HEK293 (cell line): ENCODE measurements around the gene FER1L5.

Source experiments
- CTCF ChIA-PET: fragments of 350-600 bp; formaldehyde crosslinking; extraction: SDS; loops from one replicate; lab custom pipeline; 2021; ENCODE audit warnings: antibody characterized with exemption; lab: Yijun Ruan, JAX
- POLR2A ChIA-PET: fragments of 300-600 bp; formaldehyde crosslinking; extraction: SDS; loops from one replicate; lab custom pipeline; 2020; ENCODE audit warnings: antibody characterized with exemption, inconsistent platforms; lab: Yijun Ruan, JAX
- H3K27ac ChIP-seq: fragments of 200-500 bp; sonication (Bioruptor generic); 2 replicates; pipeline ENCODE4 v1.5.1; 2014; ENCODE audit warnings: low read depth, low read length, control low read depth, inconsistent platforms; ENCODE audit errors: extremely low read depth
- H3K36me3 ChIP-seq, 2 experiments: fragments of 200-500 bp in 1 of 2; sonication (Bioruptor generic) in 1 of 2; 1 replicate in 1 of 2; 2 replicates in 1 of 2; pipeline ENCODE4 v1.5.1; 2014 to 2017; ENCODE audit warnings: inconsistent platforms in 2 of 2, low read length in 2 of 2; ENCODE audit not compliant: control insufficient read depth in 2 of 2, insufficient read depth in 1 of 2
- H3K4me1 ChIP-seq: fragments of 200-500 bp; sonication (Bioruptor generic); 2 replicates; pipeline ENCODE4 v1.5.1; 2014; ENCODE audit warnings: mild to moderate bottlenecking, low read length, inconsistent platforms; ENCODE audit not compliant: control insufficient read depth, insufficient read depth
- H3K4me3 ChIP-seq: 2 replicates; pipeline ENCODE4 v1.5.1; 2011; ENCODE audit warnings: low read depth, mild to moderate bottlenecking, control low read depth, low read length, moderate library complexity
- H3K9me3 ChIP-seq: fragments of 200-500 bp; sonication (Bioruptor generic); 2 replicates; pipeline ENCODE4 v1.5.1; 2014; ENCODE audit warnings: low read depth, low read length, inconsistent platforms; ENCODE audit not compliant: control insufficient read depth, insufficient read depth
- AEBP2 ChIP-seq: fragments of 450-650 bp; formaldehyde crosslinking; IDR thresholded peaks from 2 replicates; pipeline ENCODE4 v1.5.1; 2016; ENCODE audit warnings: missing biosample characterization, missing genetic modification characterization, borderline replicate concordance
- CTCF ChIP-seq: fragments of 450-650 bp; formaldehyde crosslinking; IDR thresholded peaks from 2 replicates; pipeline ENCODE4 v1.5.1; 2016; ENCODE audit warnings: missing biosample characterization, missing genetic modification characterization
- GLI2 ChIP-seq: fragments of 450-650 bp; formaldehyde crosslinking; IDR thresholded peaks from 2 replicates; pipeline ENCODE4; 2017; ENCODE audit warnings: missing biosample characterization, missing genetic modification characterization, low read depth, borderline replicate concordance
- MYNN ChIP-seq: fragments of 450-650 bp; formaldehyde crosslinking; IDR thresholded peaks from 2 replicates; pipeline ENCODE4 v1.5.1; 2016; ENCODE audit warnings: missing biosample characterization, missing genetic modification characterization, borderline replicate concordance
- PATZ1 ChIP-seq: fragments of 450-650 bp; formaldehyde crosslinking; IDR thresholded peaks from 2 replicates; pipeline ENCODE4 v1.5.1; 2016; ENCODE audit warnings: missing biosample characterization, missing genetic modification characterization
- PBX3 ChIP-seq: sonication (generic); formaldehyde crosslinking; IDR thresholded peaks from 2 replicates; pipeline ENCODE4 v1.8.1; 2022; ENCODE audit warnings: mild to moderate bottlenecking, moderate library complexity, missing genetic modification reagents
- SP3 ChIP-seq: fragments of 450-650 bp; formaldehyde crosslinking; IDR thresholded peaks from 2 replicates; pipeline ENCODE4 v1.5.1; 2016; ENCODE audit warnings: missing biosample characterization, missing genetic modification characterization
- ZBTB10 ChIP-seq: fragments of 450-650 bp; formaldehyde crosslinking; IDR thresholded peaks from 2 replicates; pipeline ENCODE4 v1.5.1; 2016; ENCODE audit warnings: missing biosample characterization, missing genetic modification characterization
- ZNF133 ChIP-seq: fragments of 450-650 bp; formaldehyde crosslinking; IDR thresholded peaks from 2 replicates; pipeline ENCODE4 v1.5.1; 2016; ENCODE audit warnings: missing biosample characterization, missing genetic modification characterization
- ZNF2 ChIP-seq: fragments of 450-650 bp; formaldehyde crosslinking; IDR thresholded peaks from 2 replicates; pipeline ENCODE4 v1.5.1; 2016; ENCODE audit warnings: missing biosample characterization, missing genetic modification characterization
- ZNF23 ChIP-seq: fragments of 450-650 bp; formaldehyde crosslinking; IDR thresholded peaks from 2 replicates; pipeline ENCODE4 v1.5.1; 2016; ENCODE audit warnings: missing biosample characterization, missing genetic modification characterization, borderline replicate concordance
- ZNF416 ChIP-seq: fragments of 450-650 bp; formaldehyde crosslinking; IDR thresholded peaks from 2 replicates; pipeline ENCODE4 v1.5.1; 2016; ENCODE audit warnings: missing biosample characterization, missing genetic modification characterization
- ZNF423 ChIP-seq: fragments of 450-650 bp; formaldehyde crosslinking; IDR thresholded peaks from 2 replicates; pipeline ENCODE4 v1.5.1; 2016; ENCODE audit warnings: missing biosample characterization, missing genetic modification characterization
- ZNF555 ChIP-seq: fragments of 450-650 bp; formaldehyde crosslinking; conservative IDR thresholded peaks from 2 replicates; pipeline ENCODE4 v1.5.1; 2017; ENCODE audit warnings: missing biosample characterization, mild to moderate bottlenecking, missing genetic modification characterization, inconsistent platforms
- ZNF596 ChIP-seq: fragments of 450-650 bp; IDR thresholded peaks from 2 replicates; pipeline ENCODE4 v1.5.0; 2018; ENCODE audit warnings: missing biosample characterization, mild to moderate bottlenecking, missing genetic modification characterization, moderate library complexity
- ZNF830 ChIP-seq: fragments of 450-650 bp; IDR thresholded peaks from 2 replicates; pipeline ENCODE4 v1.5.0; 2018; ENCODE audit warnings: missing biosample characterization, missing genetic modification characterization, low read depth, mild to moderate bottlenecking, moderate library complexity
- ZNF837 ChIP-seq: fragments of 450-650 bp; formaldehyde crosslinking; IDR thresholded peaks from 2 replicates; pipeline ENCODE4 v1.5.1; 2016; ENCODE audit warnings: missing biosample characterization, missing genetic modification characterization
- ZNF843 ChIP-seq: fragments of 450-650 bp; formaldehyde crosslinking; IDR thresholded peaks from 2 replicates; pipeline ENCODE4 v1.5.1; 2016; ENCODE audit warnings: missing biosample characterization, missing genetic modification characterization
- ZXDB ChIP-seq: fragments of 450-650 bp; formaldehyde crosslinking; IDR thresholded peaks from 2 replicates; pipeline ENCODE4 v1.5.1; 2016; ENCODE audit warnings: missing biosample characterization, missing genetic modification characterization

Gene FER1L5

GRCh38 chr2:96737831-96738230 lies 95.3 kb downstream of the FER1L5 start:
- no peak overlapping the region for H3K4me3 ChIP-seq
- H3K9me3 ChIP-seq = no peaks in the 10 kb centered on the region
- TF ChIP-seq ZNF416 (tag by site-specific recombination) = no peak
- TF ChIP-seq ZNF2 (tag by site-specific recombination) = no peak
- no peak for TF ChIP-seq SP3 (tag by site-specific recombination)
- TF ChIP-seq ZNF23 = no peak
- TF ChIP-seq ZBTB10 (tag by site-specific recombination) = no peak
- TF ChIP-seq ZNF423 (tag by site-specific recombination) = no peak
- no peak for TF ChIP-seq AEBP2 (tag by site-specific recombination)
- no peak for TF ChIP-seq MYNN (tag by site-specific recombination)
- no peak for TF ChIP-seq ZNF596
- no peak for TF ChIP-seq ZXDB
- no peak for TF ChIP-seq PBX3
- TF ChIP-seq PATZ1 = no peak
- no peak for TF ChIP-seq CTCF (tag by site-specific recombination)
- no peak for TF ChIP-seq ZNF555 (tag by site-specific recombination)
- TF ChIP-seq ZNF837 = no peak
- no peak overlapping the region for H3K27ac ChIP-seq
- 0 out of 2 replicates have a peak, but pooled peaks cover 2% of the 10 kb centered on the region for H3K4me1 ChIP-seq
- POLR2A ChIA-PET = no interaction called here
- CTCF ChIA-PET = interaction anchor here (0.8 to 1.2 kb wide), 2 partner anchors 24 to 63 kb away, joined by 3 read pairs; no protein-coding TSS in a partner anchor
- peaks cover 24 to 53% of the 10 kb centered on the region in 2 experiments for H3K36me3 ChIP-seq

- H3K36me3 ChIP-seq = peaks cover 14 to 39% of the 10 kb centered on the region in 2 experiments
- peak overlapping the region; percentile 48 for H3K27ac ChIP-seq
- H3K4me1 ChIP-seq = 0 out of 2 replicates have a peak, but pooled peaks cover 2% of the 10 kb centered on the region
- ChIA-PET CTCF (interaction anchor here (0.5 to 0.7 kb wide), 3 partner anchors 14 to 99 kb away, joined by 3 to 4 read pairs (median 4); no protein-coding TSS in a partner anchor), POLR2A (no interaction called here)
- TF ChIP-seq SP3 (tag by site-specific recombination) (no peak), ZNF843 (tag by site-specific recombination) (no peak), ZNF830 (no peak), GLI2 (tag by site-specific recombination) (no peak), ZNF133 (tag by site-specific recombination) (no peak)
- H3K4me3 ChIP-seq = peak overlapping the region; percentile 90
- H3K9me3 ChIP-seq = no peaks in the 10 kb centered on the region
Measured at GRCh38 chr2:96739076-96739632, 96.6 kb downstream of the FER1L5 start.
